A549 (cell line): ENCODE data around the gene TP53TG5. TPM values are rescaled to one million over a fixed set of nuclear protein-coding genes. Genes with fewer than 3 reads are reported as not detected.

Experiments
- ATAC-seq, 2 experiments: fragments of 200-7000 bp in 1 of 2; fragments of >200 bp in 1 of 2; cut with Nextera tagmentation in 1 of 2; cut with Tn5 transposase in 1 of 2; 3 replicates each; pipeline versions ENCODE4 v1.8.0 to v1.9.1; 2018 to 2020; ENCODE audit warnings: mild to moderate bottlenecking in 1 of 2, moderate library complexity in 1 of 2
- CTCF ChIA-PET: fragments of 300-600 bp; sonication (Branson Sonifier 250); formaldehyde crosslinking; extraction: SDS; loops from one replicate; lab custom pipeline; 2021; ENCODE audit warnings: antibody characterized with exemption, inconsistent platforms; lab: Yijun Ruan, JAX
- POLR2A ChIA-PET: fragments of 350-600 bp; formaldehyde crosslinking; extraction: SDS; loops from one replicate; lab custom pipeline; 2021; ENCODE audit warnings: antibody characterized with exemption, inconsistent platforms; lab: Yijun Ruan, JAX
- DNase-seq, 2 experiments: peaks; one replicate each; pipeline versions ENCODE4 v3.0.0 to v3.0.0-alpha.2; 2011 to 2016; ENCODE audit warnings: low read depth in 1 of 2, low spot score in 1 of 2
- FAIRE-seq: peaks from 2 replicates; lab custom pipeline; 2011; peaks lifted over from hg19 to GRCh38; lab: Jason Lieb, UNC
- H3K27ac ChIP-seq, 2 experiments: fragments of >200 bp; sonication (Bioruptor Twin); formaldehyde crosslinking; 3 replicates each; pipeline ENCODE4 v1.5.1; 2016 to 2017
- H3K4me1 ChIP-seq: fragments of >200 bp; sonication (Bioruptor Twin); formaldehyde crosslinking; 3 replicates; pipeline ENCODE4 v1.6.1; 2016
- H3K4me2 ChIP-seq: fragments of >200 bp; sonication (Bioruptor Twin); formaldehyde crosslinking; 3 replicates; pipeline ENCODE4 v1.6.1; 2016
- H3K4me3 ChIP-seq: fragments of >200 bp; sonication (Bioruptor Twin); formaldehyde crosslinking; 3 replicates; pipeline ENCODE4 v1.5.1; 2016
- H3K9me3 ChIP-seq: fragments of >200 bp; sonication (Bioruptor Twin); formaldehyde crosslinking; 3 replicates; pipeline ENCODE4 v1.6.1; 2016
- ATOH8 ChIP-seq: fragments of 250-450 bp; sonication (Bioruptor Pico); IDR thresholded peaks from 2 replicates; pipeline ENCODE4 v1.5.0; 2020; ENCODE audit warnings: low read depth, mild to moderate bottlenecking, moderate library complexity
- CBX2 ChIP-seq: fragments of 200-600 bp; sonication (generic); IDR thresholded peaks from 2 replicates; pipeline ENCODE4 v1.6.1; 2016; ENCODE audit warnings: low read depth, mild to moderate bottlenecking, borderline replicate concordance
- CHD2 ChIP-seq: fragments of 150-350 bp; IDR thresholded peaks from 2 replicates; pipeline ENCODE4 v1.6.1; 2014; ENCODE audit warnings: low read length; ENCODE audit not compliant: partially characterized antibody
- CHD4 ChIP-seq: fragments of 200-600 bp; sonication (generic); IDR thresholded peaks from 2 replicates; pipeline ENCODE4 v1.6.1; 2016; ENCODE audit warnings: antibody characterized with exemption, mild to moderate bottlenecking, borderline replicate concordance
- EP300 ChIP-seq, 2 experiments: fragments of >200 bp; sonication (Bioruptor Twin); formaldehyde crosslinking; IDR thresholded peaks; 2 replicates in 1 of 2; 3 replicates in 1 of 2; pipeline ENCODE4 v1.6.1; 2016 to 2017
- ESRRA ChIP-seq: fragments of 150-350 bp; IDR thresholded peaks from 2 replicates; pipeline ENCODE4 v1.6.1; 2014; ENCODE audit warnings: mild to moderate bottlenecking, low read length, borderline replicate concordance
- HDAC2 ChIP-seq: fragments of 200-600 bp; sonication (generic); IDR thresholded peaks from 2 replicates; pipeline ENCODE4 v1.6.1; 2016
- HMGXB4 ChIP-seq: fragments of 250-450 bp; sonication (Bioruptor Pico); IDR thresholded peaks from 2 replicates; pipeline ENCODE4 v1.5.0; 2021; ENCODE audit warnings: mild to moderate bottlenecking, moderate library complexity, borderline replicate concordance
- HOXA7 ChIP-seq: fragments of 250-450 bp; sonication (Bioruptor Pico); IDR thresholded peaks from 2 replicates; pipeline ENCODE4 v1.5.0; 2020; ENCODE audit warnings: mild to moderate bottlenecking, moderate library complexity
- HOXB13 ChIP-seq: fragments of 250-450 bp; sonication (Bioruptor Pico); IDR thresholded peaks from 2 replicates; pipeline ENCODE4 v1.5.0; 2020; ENCODE audit warnings: low read depth, mild to moderate bottlenecking, moderate library complexity
- JUN ChIP-seq, 2 experiments: fragments of >200 bp; sonication (Bioruptor Twin); formaldehyde crosslinking; IDR thresholded peaks; 2 replicates in 1 of 2; 3 replicates in 1 of 2; pipeline ENCODE4 v1.6.1; 2016 to 2017
- KDM1A ChIP-seq: fragments of 200-600 bp; sonication (generic); IDR thresholded peaks from 2 replicates; pipeline ENCODE4 v1.6.1; 2016; ENCODE audit warnings: low read depth, mild to moderate bottlenecking
- KDM5A ChIP-seq: fragments of 200-600 bp; sonication (generic); IDR thresholded peaks from 2 replicates; pipeline ENCODE4 v1.6.1; 2016; ENCODE audit warnings: antibody characterized with exemption, mild to moderate bottlenecking
- MAX ChIP-seq: IDR thresholded peaks from 2 replicates; pipeline ENCODE4 v1.6.1; 2012
- MYC ChIP-seq: IDR thresholded peaks from 2 replicates; pipeline ENCODE4 v1.6.1; 2012; ENCODE audit warnings: mild to moderate bottlenecking, inconsistent platforms, low read length, improper control_type of control experiment, borderline replicate concordance
- PHF8 ChIP-seq: fragments of 200-600 bp; sonication (generic); IDR thresholded peaks from 2 replicates; pipeline ENCODE4 v1.6.1; 2016; ENCODE audit warnings: low read depth, mild to moderate bottlenecking, antibody characterized with exemption, moderate library complexity, borderline replicate concordance
- RARB ChIP-seq: fragments of 250-450 bp; sonication (Bioruptor Pico); IDR thresholded peaks from 2 replicates; pipeline ENCODE4 v1.8.0; 2021; ENCODE audit warnings: mild to moderate bottlenecking, moderate library complexity
- RCOR1 ChIP-seq: fragments of 150-350 bp; IDR thresholded peaks from 2 replicates; pipeline ENCODE4 v1.6.1; 2014; ENCODE audit warnings: antibody characterized with exemption, low read length, low read depth
- RFX5 ChIP-seq: fragments of 450-650 bp; IDR thresholded peaks from 2 replicates; pipeline ENCODE4 v1.7.1; 2014; ENCODE audit warnings: antibody characterized with exemption, mild to moderate bottlenecking, moderate library complexity
- RNF2 ChIP-seq: fragments of 200-600 bp; sonication (generic); IDR thresholded peaks from 2 replicates; pipeline ENCODE4 v1.6.1; 2016; ENCODE audit warnings: low read depth, mild to moderate bottlenecking, antibody characterized with exemption, moderate library complexity, borderline replicate concordance
- SREBF2 ChIP-seq: fragments of 450-650 bp; IDR thresholded peaks from 2 replicates; pipeline ENCODE4 v1.6.1; 2014; ENCODE audit warnings: mild to moderate bottlenecking, moderate library complexity
- TP53 ChIP-seq: fragments of 250-450 bp; sonication (Bioruptor Pico); IDR thresholded peaks from 2 replicates; pipeline ENCODE4 v1.5.0; 2021; ENCODE audit warnings: mild to moderate bottlenecking, moderate library complexity
- WGBS: methylation state at CpG from one replicate; pipeline ENCODE4 v1.1.6; 2017; ENCODE audit errors: missing lambda C conversion rate; 5-methylcytosine and 5-hydroxymethylcytosine counted together
- polyA plus RNA-seq, 4 experiments: library from polyadenylated mRNA; depleted of rRNA in 3 of 4; stranded (reverse); fragments of >200 nt; fragmentation: RNase III in 1 of 4; extraction: RNeasy Plus Mini Kit Qiagen cat#74134 plus additional on column Dnase treatment in 1 of 4; gene quantifications; 2 replicates in 3 of 4; 3 replicates in 1 of 4; pipeline ENCODE4 v1.2.3, GENCODE V29; 2011 to 2017

TP53TG5 gene
- polyA plus RNA-seq, 2 of the 4 experiments (the other 2 are of a cell fraction), result not detected

GRCh38 chr20:45344168-45344860 lies 33.8 kb downstream of the TP53TG5 start (continued):
- no peak for TF ChIP-seq MYC
- TF ChIP-seq, all 56 proteins: peak for 6

- Histone ChIP-seq H3K4me3 (peak overlapping the region; percentile 14; the same call in 2 of the 3 replicates), H3K9me3 (no peaks in the 10 kb centered on the region), H3K27ac (peak overlapping the region; percentile 82 to 96), H3K4me1 (peaks cover 91% of the 10 kb centered on the region), H3K4me2 (peak overlapping the region; percentile 98)
- DNase-seq, result peak in 1 of 2 experiments; percentile 36
- TF ChIP-seq CBX2 (no peak), RCOR1 (no peak), MYC (no peak), HOXB13 (no peak)
- CTCF ChIA-PET, result interaction anchor here (1.1 to 8.9 kb wide), 9 partner anchors 8 to 427 kb away, joined by 3 to 82 read pairs (median 6); partner anchors contain the start of gene SYS1
- WGBS, result 24% methylated on average over 6 of the region's 6 CpGs
- peak in 1 of 2 experiments; percentile 30; a peak in 3 of 6 replicates for ATAC-seq
- POLR2A ChIA-PET, result interaction anchor here (0.5 to 1.4 kb wide), 5 partner anchors 8 to 429 kb away, joined by 3 to 11 read pairs (median 6); partner anchors contain the start of genes PIGT and SYS1
- no peak for FAIRE-seq
Observed at GRCh38 chr20:45343532-45344167, 34.5 kb downstream of the TP53TG5 start.

- Histone ChIP-seq H3K9me3 (no peaks in the 10 kb centered on the region), H3K4me2 (peak overlapping the region; percentile 98), H3K27ac (peak overlapping the region; percentile 82 to 96), H3K4me3 (peak overlapping the region; percentile 14; the same call in 2 of the 3 replicates), H3K4me1 (peaks cover 95% of the 10 kb centered on the region)
- ChIA-PET POLR2A (no interaction called here), CTCF (interaction anchor here (1.6 to 8.9 kb wide), 6 partner anchors 18 to 428 kb away, joined by 4 to 82 read pairs (median 8); partner anchors contain the start of gene SYS1)
- TF ChIP-seq RARB (CRISPR knock-in tag), result no peak
- TF ChIP-seq RFX5, result no peak
- TF ChIP-seq ESRRA, result no peak
- TF ChIP-seq EP300 (IDR thresholded peaks at IDR 0.05), result no peak
- no peak for TF ChIP-seq HMGXB4 (CRISPR knock-in tag)
- TF ChIP-seq SREBF2, result no peak
- no peak for TF ChIP-seq CBX2
- no peak for TF ChIP-seq HOXA7 (CRISPR knock-in tag)
- TF ChIP-seq ATOH8 (CRISPR knock-in tag), result no peak
- no peak for TF ChIP-seq TP53 (CRISPR knock-in tag)
- no peak for TF ChIP-seq CHD4
- TF ChIP-seq KDM5A, result no peak
- no peak for TF ChIP-seq MAX
- TF ChIP-seq HOXB13, result no peak
- TF ChIP-seq JUN (IDR thresholded peaks at IDR 0.05), result no peak
- TF ChIP-seq CHD2, result no peak
- TF ChIP-seq RNF2, result no peak
- no peak for TF ChIP-seq KDM1A
- TF ChIP-seq PHF8, result no peak
- no peak for TF ChIP-seq HDAC2
- 33% methylated on average over 6 of the region's 6 CpGs for WGBS
- no peak for ATAC-seq
- FAIRE-seq, result no peak
- DNase-seq, result no peak
Observed at GRCh38 chr20:45342855-45343531, 35.1 kb downstream of the TP53TG5 start.
